Karpas-422 (cell line): ENCODE results near the gene EIF3F. TPM values are rescaled to one million over a fixed set of nuclear protein-coding genes. Genes with fewer than 3 reads are reported as not detected.

Experiments
- DNase-seq: peaks from one replicate; pipeline ENCODE4 v3.0.0-alpha.2; 2015
- H2AFZ ChIP-seq: fragments of 200-600 bp; sonication (generic); 2 replicates; pipeline ENCODE4 v1.6.1; 2014; ENCODE audit warnings: antibody characterized with exemption, low read length, mixed read lengths
- H3K27ac ChIP-seq: fragments of 200-600 bp; sonication (generic); 2 replicates; pipeline ENCODE4 v1.5.1; 2014; ENCODE audit warnings: mild to moderate bottlenecking, low read length, moderate library complexity
- H3K27me3 ChIP-seq: fragments of 200-600 bp; sonication (generic); 2 replicates; pipeline ENCODE4 v1.6.1; 2014; ENCODE audit warnings: low read length, mixed read lengths
- H3K36me3 ChIP-seq: fragments of 200-600 bp; sonication (generic); 2 replicates; pipeline ENCODE4 v1.6.1; 2014; ENCODE audit warnings: low read length, mixed read lengths; ENCODE audit not compliant: insufficient read depth
- H3K4me1 ChIP-seq: fragments of 200-600 bp; sonication (generic); 2 replicates; pipeline ENCODE4 v1.6.1; 2014; ENCODE audit warnings: mild to moderate bottlenecking, low read length, mixed read lengths
- H3K4me2 ChIP-seq: fragments of 200-600 bp; sonication (generic); 2 replicates; pipeline ENCODE4 v1.6.1; 2014; ENCODE audit warnings: low read length, low read depth, mild to moderate bottlenecking; ENCODE audit not compliant: poor library complexity, severe bottlenecking
- H3K4me3 ChIP-seq: fragments of 200-600 bp; sonication (generic); 2 replicates; pipeline ENCODE4 v1.5.1; 2014; ENCODE audit warnings: mild to moderate bottlenecking, antibody characterized with exemption, low read length, mixed read lengths
- H3K79me2 ChIP-seq: fragments of 200-600 bp; sonication (generic); 2 replicates; pipeline ENCODE4 v1.6.1; 2014; ENCODE audit warnings: mild to moderate bottlenecking, low read length, mixed read lengths
- H3K9ac ChIP-seq: fragments of 200-600 bp; sonication (generic); 2 replicates; pipeline ENCODE4 v1.6.0; 2014; ENCODE audit warnings: low read length
- H3K9me2 ChIP-seq: fragments of 200-600 bp; sonication (generic), shearing (Covaris generic); replicated peaks from 2 replicates; pipeline ENCODE4 v1.6.0; 2014; ENCODE audit warnings: mild to moderate bottlenecking, low read length, moderate library complexity; ENCODE audit not compliant: insufficient read depth
- H3K9me3 ChIP-seq: fragments of 300-700, 200-600 bp; sonication (generic); 2 replicates; pipeline ENCODE4 v1.6.1; 2014; ENCODE audit warnings: low read length, mixed read lengths
- H4K20me1 ChIP-seq: fragments of 200-600 bp; sonication (generic); 2 replicates; pipeline ENCODE4 v1.6.1; 2014; ENCODE audit warnings: mild to moderate bottlenecking, antibody characterized with exemption, low read length, low read depth; ENCODE audit not compliant: insufficient read depth
- total RNA-seq: library from RNA; depleted of rRNA; stranded (reverse); fragments of >200 nt; shearing (Covaris generic); gene quantifications from 2 replicates; pipeline ENCODE4 v1.2.3, GENCODE V29; 2014; ENCODE audit warnings: low replicate concordance

Gene EIF3F
- total RNA-seq, 1 experiment from 2014 or later: 767 TPM

DNA sequence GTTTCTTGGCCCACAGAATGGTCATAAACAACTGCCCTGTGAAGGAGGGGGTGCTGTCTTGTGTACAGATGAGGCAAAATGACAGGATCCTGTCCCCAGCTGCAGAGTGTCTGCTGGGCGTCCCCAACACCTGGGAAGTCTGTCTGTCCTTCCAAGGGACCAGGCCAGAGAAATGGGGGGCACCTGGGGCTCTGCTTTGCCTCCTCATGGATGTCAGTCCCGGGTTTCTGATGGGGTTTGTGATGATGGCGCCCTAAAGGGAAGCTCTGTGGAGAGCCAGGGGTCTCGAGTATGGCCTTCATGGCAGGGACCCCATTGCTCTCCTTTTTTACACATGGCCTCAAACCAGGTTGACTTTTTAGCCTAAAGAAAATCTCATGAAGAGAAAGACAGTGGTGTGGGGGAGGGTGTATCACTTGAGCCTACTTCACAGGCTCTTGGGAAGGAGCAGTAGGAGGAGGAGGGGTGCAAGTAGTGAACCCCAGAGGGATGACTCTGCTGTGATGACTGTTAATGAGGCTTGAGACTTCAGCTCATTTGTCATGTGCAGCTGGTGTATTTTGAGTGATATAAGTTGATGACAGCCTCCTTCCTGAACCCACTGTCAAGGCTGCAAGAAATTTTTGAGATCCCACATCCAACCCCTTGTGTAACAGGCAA is 53.3 kb downstream of the EIF3F start:
- Histone ChIP-seq H3K9ac (no peak overlapping the region), H3K27ac (no peak overlapping the region), H3K9me3 (no peaks in the 10 kb centered on the region), H3K9me2 (no peaks in the 10 kb centered on the region), H3K79me2 (no peaks in the 10 kb centered on the region), H3K4me3 (no peak overlapping the region), H3K36me3 (no peaks in the 10 kb centered on the region), H3K4me2 (no peak overlapping the region), H4K20me1 (no peaks in the 10 kb centered on the region), H3K4me1 (no peaks in the 10 kb centered on the region), H3K27me3 (no peaks in the 10 kb centered on the region), H2AFZ (no peak overlapping the region)
- DNase-seq: no peak

DNA sequence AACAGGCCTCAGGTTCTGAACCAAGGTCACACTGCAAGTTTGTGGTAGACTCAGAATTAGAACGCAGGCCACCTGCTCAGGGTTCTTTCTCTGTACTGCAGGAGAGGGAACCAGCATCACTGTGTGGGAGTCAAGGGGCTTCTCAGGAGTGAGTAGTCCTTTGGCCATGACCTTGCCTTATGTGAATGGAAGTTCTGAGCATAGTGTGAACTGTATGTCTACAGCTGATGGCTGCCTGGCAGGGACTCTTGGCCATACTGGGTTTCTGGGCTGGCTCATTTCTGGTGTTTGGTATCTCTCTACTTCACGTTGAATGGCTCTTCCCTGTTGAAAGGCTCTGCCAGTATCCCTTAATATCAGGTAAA is 53.8 kb downstream of the EIF3F start:
- H3K9me3 ChIP-seq: no peaks in the 10 kb centered on the region
- H3K79me2 ChIP-seq: no peaks in the 10 kb centered on the region
- H3K27me3 ChIP-seq: no peaks in the 10 kb centered on the region
- H3K4me2 ChIP-seq: no peak overlapping the region
- H3K27ac ChIP-seq: no peak overlapping the region
- H3K4me1 ChIP-seq: no peaks in the 10 kb centered on the region
- no peaks in the 10 kb centered on the region for H3K9me2 ChIP-seq
- no peaks in the 10 kb centered on the region for H3K36me3 ChIP-seq
- no peak overlapping the region for H3K4me3 ChIP-seq
- H4K20me1 ChIP-seq: no peaks in the 10 kb centered on the region
- DNase-seq: no peak
- H2AFZ ChIP-seq: no peak overlapping the region
- H3K9ac ChIP-seq: no peak overlapping the region

DNA sequence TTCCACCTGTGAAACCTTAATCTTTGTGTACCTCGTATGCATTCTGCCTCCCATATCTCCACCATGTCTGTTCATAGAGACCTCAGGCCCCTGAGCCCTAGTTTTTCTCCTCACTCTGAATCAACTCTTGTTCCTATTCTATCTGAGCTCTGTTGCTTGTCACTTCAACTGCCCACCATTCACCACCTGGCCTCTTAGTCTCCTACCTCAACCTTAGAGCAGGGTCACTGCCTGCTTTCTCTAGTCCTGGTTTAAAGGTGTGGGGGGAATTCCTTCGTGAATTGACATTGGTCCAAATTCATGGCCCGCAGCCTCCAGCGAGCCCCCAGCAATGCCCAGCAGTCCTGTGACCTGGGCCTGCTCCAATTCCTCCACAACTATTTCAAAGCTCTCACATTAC is 54.4 kb downstream of the EIF3F start:
- Histone ChIP-seq H3K4me1 (no peaks in the 10 kb centered on the region), H3K4me3 (no peak overlapping the region), H3K27ac (no peak overlapping the region), H3K36me3 (no peaks in the 10 kb centered on the region), H2AFZ (no peak overlapping the region), H3K9me3 (no peaks in the 10 kb centered on the region), H4K20me1 (no peaks in the 10 kb centered on the region), H3K4me2 (no peak overlapping the region), H3K79me2 (no peaks in the 10 kb centered on the region), H3K27me3 (no peaks in the 10 kb centered on the region), H3K9me2 (no peaks in the 10 kb centered on the region), H3K9ac (no peak overlapping the region)
- DNase-seq: no peak

DNA sequence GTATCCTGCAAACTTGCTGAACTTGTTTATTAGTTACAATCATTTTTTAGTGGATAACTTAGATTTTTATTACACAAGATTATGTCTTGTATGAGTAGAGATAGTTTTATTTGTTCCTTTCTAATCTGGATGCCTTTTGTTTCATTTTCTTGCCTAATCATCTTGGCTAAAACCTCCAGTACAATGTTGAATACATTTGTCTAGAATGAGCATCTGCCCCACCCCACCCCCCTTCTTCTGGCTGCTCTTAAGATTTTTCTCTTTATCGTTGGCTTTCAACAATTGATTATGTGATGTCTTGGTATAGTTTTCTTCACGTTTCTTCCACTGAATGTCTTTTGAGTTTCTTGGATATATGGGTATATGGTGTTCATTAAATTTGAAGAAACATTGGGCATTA is 56.6 kb downstream of the EIF3F start:
- no peak overlapping the region for H3K4me3 ChIP-seq
- H3K4me2 ChIP-seq: no peak overlapping the region
- no peak for DNase-seq

DNA sequence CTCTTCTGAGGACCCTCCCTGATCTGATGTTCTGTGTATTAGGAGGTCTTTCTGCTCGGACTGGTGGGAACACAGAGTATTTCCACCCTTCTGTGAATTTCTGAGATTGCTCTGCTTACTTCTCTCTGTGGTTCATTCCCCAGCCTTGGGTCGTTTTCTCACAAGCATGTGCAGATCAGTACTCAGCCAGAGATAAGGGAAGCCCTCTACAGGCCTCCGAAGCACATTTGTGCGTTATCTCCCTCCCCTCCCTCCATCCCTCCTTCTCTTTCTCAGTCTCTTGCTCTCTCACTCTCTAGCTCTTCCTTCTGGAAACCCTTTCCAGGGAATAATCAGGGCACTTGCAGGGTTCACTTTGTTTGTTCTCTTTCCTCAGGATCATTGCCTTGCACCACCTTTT is 58.7 kb downstream of the EIF3F start:
- Histone ChIP-seq H3K36me3 (no peaks in the 10 kb centered on the region), H3K27me3 (no peaks in the 10 kb centered on the region), H4K20me1 (no peaks in the 10 kb centered on the region), H3K9me2 (no peaks in the 10 kb centered on the region), H3K27ac (no peak overlapping the region), H3K4me2 (no peak overlapping the region), H3K4me1 (no peaks in the 10 kb centered on the region), H3K9me3 (no peaks in the 10 kb centered on the region), H3K4me3 (no peak overlapping the region), H3K79me2 (no peaks in the 10 kb centered on the region), H3K9ac (no peak overlapping the region), H2AFZ (no peak overlapping the region)
- no peak for DNase-seq

More for the DNA sequence above, 56.6 kb downstream of the EIF3F start:
- no peak overlapping the region for H3K27ac ChIP-seq
- H4K20me1 ChIP-seq: no peaks in the 10 kb centered on the region
- no peaks in the 10 kb centered on the region for H3K4me1 ChIP-seq
- no peaks in the 10 kb centered on the region for H3K79me2 ChIP-seq
- no peaks in the 10 kb centered on the region for H3K27me3 ChIP-seq
- no peaks in the 10 kb centered on the region for H3K36me3 ChIP-seq
- H3K9me3 ChIP-seq: no peaks in the 10 kb centered on the region
- no peak overlapping the region for H2AFZ ChIP-seq
- no peak overlapping the region for H3K9ac ChIP-seq
- H3K9me2 ChIP-seq: no peaks in the 10 kb centered on the region

DNA sequence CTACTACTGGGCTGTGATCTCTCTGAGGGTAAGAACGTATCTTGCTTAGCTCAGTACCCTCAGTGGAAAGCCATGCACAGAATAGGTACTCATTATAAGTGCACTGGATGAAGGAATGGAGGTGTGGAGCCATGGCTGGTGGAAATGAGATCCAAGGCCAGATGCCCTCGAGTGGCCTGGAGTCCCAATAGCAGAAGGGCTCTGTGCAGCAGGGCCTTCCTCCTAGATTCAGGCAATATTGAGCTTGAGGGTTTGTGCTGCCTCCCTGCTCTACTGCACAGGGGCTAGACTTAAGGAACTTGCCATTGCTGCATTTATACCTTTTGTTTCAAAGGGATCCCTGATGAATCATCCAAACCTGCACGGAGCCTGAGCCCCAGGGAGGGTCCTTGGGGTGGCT is 60.2 kb downstream of the EIF3F start:
- no peak for DNase-seq
- no peak overlapping the region for H2AFZ ChIP-seq

DNA sequence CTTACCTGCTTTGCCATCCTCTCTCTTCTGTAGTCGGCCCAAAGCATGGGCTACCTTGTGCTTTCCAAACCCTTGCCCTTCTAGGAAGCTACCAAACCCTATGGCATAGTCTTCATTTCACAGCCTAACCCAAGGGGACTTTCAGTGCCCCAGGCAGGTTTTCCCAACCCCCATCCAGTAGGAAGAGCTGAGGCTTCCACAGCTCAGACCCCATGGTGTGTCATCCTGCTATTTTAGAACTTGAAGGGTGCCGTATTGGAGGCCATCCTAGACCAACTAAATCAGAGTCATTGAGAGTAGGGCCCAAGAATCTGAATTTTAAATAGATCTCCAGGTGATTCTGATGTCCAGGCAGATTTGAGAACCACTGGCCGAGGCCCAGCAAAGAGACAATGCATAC is 61.9 kb downstream of the EIF3F start:
- H3K9ac ChIP-seq: no peak overlapping the region
- no peaks in the 10 kb centered on the region for H3K36me3 ChIP-seq
- DNase-seq: no peak
- H3K4me2 ChIP-seq: no peak overlapping the region
- H3K9me3 ChIP-seq: no peaks in the 10 kb centered on the region
- no peaks in the 10 kb centered on the region for H3K9me2 ChIP-seq
- H3K79me2 ChIP-seq: no peaks in the 10 kb centered on the region
- H3K27me3 ChIP-seq: no peaks in the 10 kb centered on the region
- H3K4me3 ChIP-seq: no peak overlapping the region
- no peak overlapping the region for H2AFZ ChIP-seq
- H4K20me1 ChIP-seq: no peaks in the 10 kb centered on the region
- H3K4me1 ChIP-seq: no peaks in the 10 kb centered on the region
- H3K27ac ChIP-seq: no peak overlapping the region

More for the DNA sequence above, 60.2 kb downstream of the EIF3F start:
- Histone ChIP-seq H3K79me2 (no peaks in the 10 kb centered on the region), H3K4me2 (no peak overlapping the region), H3K9me3 (no peaks in the 10 kb centered on the region), H4K20me1 (no peaks in the 10 kb centered on the region), H3K27ac (no peak overlapping the region), H3K9me2 (no peaks in the 10 kb centered on the region), H3K9ac (no peak overlapping the region), H3K36me3 (no peaks in the 10 kb centered on the region), H3K4me3 (no peak overlapping the region), H3K27me3 (no peaks in the 10 kb centered on the region), H3K4me1 (no peaks in the 10 kb centered on the region)
